ENCODE results near the gene STK40.

DNA sequence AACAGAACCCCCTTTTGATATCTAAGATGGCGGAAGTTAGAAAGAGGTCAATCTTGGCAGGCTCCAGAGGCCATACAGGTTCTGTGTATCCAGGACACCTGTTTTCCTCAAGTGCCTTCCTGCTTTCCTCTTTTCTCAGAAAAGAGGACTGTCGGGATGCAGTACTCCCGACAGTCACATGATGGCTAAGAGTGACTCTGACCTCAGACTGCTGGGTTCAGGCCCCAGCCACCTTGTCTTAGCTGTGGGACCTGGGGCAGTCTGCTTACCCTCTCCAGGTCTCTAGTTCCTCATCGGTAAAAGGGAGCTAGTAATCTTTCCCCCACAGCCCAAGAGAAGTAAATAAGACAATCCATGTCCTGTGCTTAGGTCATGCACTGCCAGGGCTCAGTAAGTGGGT lies 29.9 kb downstream of the STK40 start:
- TF ChIP-seq POLR2AphosphoS5 (IDR thresholded peaks at IDR 0.05): no peak
- TF ChIP-seq, protein P1, sequence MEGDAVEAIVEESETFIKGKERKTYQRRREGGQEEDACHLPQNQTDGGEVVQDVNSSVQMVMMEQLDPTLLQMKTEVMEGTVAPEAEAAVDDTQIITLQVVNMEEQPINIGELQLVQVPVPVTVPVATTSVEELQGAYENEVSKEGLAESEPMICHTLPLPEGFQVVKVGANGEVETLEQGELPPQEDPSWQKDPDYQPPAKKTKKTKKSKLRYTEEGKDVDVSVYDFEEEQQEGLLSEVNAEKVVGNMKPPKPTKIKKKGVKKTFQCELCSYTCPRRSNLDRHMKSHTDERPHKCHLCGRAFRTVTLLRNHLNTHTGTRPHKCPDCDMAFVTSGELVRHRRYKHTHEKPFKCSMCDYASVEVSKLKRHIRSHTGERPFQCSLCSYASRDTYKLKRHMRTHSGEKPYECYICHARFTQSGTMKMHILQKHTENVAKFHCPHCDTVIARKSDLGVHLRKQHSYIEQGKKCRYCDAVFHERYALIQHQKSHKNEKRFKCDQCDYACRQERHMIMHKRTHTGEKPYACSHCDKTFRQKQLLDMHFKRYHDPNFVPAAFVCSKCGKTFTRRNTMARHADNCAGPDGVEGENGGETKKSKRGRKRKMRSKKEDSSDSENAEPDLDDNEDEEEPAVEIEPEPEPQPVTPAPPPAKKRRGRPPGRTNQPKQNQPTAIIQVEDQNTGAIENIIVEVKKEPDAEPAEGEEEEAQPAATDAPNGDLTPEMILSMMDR (IDR thresholded peaks at IDR 0.05): no peak
- TF ChIP-seq POLR2A (IDR thresholded peaks at IDR 0.05): no peak
